Kidney capillary endothelial cell (primary cell): ENCODE measurements around the gene HELZ2.
"Not testable (repeated sequence)": the region's sequence is repeated elsewhere in the genome, so short reads cannot be mapped to it uniquely, and the experiment has no call there.

ENCODE experiments used
- DNase-seq: peaks from one replicate; pipeline ENCODE4 v3.0.0-alpha.2; 2018; ENCODE audit warnings: low spot score

The HELZ2 gene

DNA sequence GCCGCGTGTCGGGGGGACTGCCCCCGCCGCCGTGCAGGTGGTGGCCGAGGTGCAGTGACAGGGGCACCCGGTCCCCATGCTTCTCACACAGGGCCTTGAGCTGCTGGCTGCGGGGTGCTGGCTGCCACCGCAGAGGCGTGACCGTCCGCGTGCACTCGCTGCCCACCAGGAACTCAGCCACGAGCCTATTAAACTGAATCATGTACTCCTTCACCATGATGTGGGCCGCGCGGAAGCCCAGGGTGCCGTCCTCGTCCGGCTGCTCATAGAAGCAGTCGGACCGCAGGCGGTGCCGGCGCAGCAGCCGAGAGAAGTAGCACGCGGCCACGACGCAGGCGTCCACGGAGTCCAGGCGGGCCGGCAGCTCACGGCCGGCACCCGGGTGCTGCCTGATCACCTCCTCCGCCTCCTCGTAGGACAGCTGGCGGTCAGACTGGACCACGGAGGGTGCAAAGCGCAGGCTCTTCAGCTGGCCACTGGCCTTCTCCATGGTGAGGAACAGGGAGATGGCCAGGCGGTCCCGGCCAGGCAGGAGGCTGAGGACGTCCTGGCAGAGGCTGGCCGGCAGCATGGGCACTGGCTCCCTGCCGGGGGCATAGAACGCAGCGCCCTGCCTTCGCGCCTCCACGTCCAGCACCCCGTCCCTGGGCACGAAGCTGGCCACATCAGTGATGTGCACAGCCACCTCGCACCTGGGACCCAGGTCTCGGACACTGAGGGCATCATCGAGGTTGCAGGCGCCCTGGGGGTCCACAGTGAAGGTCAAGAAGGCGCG is 9.8 kb downstream of the HELZ2 start:
- DNase-seq, result no peak

DNA sequence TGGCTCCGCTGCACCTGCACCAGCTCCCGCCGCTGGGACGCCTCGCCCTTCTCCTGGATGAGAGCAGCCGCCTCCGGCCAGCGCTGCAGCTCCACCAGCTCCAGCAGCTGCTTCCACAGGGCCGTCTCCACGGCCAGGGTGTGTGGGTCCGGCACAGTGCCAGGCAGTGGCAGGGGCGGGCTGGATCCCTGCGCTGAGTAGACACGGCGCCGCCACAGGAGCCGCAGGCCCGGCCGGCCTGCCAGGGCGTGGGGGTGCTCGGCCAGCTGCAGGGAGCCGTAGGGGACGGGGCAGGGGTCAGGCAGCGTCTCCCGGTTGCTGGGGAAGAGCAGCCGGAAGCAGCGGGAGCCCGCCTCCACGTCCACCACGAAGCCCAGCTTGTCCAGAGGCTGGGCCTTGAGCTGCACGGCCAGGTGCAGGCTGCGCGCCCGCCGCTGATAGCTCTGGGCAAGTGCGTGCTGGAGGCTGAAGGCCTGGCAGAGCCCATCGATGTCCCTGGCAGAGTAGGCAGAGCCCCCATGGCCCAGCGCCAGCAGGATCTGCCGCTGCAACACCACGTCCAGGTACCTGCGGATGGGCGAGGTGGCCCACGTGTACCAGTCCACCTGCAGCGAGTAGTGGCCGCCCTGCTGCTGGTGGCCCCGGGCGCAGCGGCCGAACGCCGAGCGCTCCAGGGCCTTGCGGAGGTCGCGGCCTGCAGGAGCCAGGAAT is 10.7 kb downstream of the HELZ2 start:
- no peak for DNase-seq

DNA sequence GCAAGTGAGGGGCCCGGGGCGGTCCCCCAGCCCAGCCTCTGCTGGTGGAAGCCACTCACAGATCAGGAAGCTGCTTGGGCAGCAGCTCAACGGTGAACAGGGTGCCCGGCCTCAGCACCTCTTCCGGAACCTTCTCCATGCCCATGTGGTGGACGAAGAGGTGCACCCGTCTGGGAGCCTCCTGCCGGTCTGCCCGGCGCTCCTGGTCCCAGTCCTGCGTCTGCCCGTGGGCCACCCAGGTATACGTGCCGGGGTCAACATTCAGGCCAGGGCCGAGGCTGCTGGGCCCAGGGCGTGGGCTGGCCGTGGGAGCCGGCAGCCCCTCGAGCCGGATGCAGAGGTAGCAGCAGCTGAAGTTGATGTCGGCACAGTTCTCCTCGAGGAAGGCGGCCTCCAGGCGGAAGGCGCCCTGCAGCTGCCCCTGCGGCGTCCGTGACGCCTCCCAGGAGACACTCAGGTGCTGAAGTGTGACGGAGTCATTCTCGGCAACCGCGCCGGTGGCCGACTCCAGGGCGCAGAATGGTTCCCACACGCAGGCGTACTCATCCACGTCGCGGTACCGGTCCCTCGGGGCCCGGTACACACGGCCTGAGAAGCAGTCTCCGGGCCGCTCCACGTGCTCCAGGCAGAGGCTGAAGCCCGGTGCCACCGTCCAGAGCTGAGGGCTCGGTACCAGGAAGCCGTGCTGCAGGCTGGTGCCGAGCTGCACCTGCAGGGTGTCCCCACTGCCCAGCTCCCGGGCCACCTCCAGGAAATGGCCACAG is 11.4 kb downstream of the HELZ2 start:
- no peak for DNase-seq

DNA sequence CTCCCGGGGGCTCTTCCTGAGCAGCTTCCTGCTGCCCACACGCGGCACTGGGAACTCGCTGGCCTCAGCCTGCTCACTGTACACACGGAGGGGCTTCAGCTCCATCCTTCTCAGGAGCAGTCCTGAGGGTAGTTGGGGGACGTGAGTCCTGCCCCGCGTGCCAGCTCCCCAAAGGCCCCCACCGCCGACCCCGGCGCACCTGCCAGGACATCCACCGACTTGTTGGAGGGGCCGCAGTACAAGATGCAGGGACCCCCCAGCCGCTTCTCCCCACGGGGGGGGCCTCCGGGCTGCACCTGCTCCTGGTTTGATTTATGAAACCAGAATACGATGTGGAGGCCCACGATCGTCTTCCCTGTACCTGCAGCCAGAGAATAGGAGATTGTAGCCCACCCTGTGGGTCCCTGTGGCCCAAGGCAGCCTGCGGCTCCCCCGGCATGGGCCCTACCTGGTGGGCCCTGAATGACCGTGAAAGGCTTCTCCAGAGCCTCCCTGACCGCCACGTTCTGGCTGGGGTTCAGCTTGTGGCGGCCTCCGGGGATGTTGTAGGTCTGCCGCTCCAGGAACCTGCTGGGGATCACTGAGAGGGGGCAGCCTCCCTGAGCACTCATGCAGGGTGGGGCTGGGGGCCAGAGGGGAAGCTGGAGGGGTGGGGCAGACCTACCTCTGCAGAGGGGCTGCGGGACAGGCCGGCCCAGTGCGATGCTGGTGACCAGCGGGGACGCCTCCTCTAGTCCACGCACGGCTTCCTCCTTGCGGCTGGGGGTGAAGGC is 12.2 kb downstream of the HELZ2 start:
- no peak for DNase-seq

DNA sequence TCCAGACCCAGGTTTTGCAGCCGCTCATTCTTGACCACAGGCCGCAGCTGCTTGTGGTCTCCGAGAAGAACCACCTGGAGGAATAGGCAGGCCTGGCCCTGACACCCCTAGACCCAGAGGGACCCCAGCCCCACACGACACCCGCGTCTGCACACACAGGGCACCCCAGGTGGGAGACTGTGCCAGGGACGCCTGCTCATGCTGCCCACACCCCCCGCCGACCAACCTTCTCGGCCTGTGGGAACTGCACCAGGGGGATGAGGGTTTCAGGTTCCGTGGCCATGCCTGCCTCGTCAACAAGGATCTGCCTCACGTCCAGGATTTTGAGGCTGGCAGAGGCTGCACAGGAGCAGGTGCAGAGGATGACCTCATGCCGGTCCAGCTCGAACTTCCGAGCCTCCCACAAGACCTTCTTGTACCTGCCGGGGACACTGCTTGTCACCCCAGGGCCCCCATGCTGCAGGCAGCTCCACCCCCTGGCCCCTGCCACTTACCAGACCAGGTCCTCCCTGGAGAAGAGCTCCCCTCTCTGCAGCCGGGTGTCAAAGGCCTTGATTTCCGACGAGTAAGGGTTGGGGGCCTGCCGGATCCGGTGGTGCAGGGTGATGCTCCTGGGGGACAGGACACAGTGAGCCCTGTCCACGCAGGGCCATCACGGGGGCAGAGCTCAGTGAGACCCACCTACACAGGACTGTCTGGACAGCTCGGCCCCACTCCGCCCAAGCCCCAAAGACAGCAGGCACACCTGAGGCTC is 13.0 kb downstream of the HELZ2 start:
- no peak for DNase-seq

DNA sequence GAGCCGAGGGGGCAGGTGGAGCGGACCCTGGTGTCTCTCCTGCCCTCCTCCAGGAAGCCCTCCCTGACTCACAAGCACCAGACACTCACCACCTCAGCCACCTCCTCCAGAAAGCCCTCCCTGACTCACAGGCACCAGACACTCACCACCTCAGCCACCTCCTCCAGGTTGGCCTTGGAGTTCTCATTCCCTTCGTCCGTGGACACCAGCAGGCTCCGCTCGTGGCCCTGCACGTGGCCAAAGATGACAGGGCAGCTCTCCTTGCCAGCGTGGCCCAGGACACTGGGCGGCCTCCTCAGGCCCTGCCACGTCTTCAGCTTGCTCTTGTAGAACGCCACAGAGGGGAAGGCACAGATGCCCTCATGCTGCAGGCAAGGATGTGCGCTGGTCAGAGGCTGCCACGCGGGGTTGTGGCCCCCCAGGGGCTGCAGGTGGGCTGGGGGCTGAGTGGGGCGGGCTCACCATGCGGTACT is 13.7 kb downstream of the HELZ2 start:
- no peak for DNase-seq

DNA sequence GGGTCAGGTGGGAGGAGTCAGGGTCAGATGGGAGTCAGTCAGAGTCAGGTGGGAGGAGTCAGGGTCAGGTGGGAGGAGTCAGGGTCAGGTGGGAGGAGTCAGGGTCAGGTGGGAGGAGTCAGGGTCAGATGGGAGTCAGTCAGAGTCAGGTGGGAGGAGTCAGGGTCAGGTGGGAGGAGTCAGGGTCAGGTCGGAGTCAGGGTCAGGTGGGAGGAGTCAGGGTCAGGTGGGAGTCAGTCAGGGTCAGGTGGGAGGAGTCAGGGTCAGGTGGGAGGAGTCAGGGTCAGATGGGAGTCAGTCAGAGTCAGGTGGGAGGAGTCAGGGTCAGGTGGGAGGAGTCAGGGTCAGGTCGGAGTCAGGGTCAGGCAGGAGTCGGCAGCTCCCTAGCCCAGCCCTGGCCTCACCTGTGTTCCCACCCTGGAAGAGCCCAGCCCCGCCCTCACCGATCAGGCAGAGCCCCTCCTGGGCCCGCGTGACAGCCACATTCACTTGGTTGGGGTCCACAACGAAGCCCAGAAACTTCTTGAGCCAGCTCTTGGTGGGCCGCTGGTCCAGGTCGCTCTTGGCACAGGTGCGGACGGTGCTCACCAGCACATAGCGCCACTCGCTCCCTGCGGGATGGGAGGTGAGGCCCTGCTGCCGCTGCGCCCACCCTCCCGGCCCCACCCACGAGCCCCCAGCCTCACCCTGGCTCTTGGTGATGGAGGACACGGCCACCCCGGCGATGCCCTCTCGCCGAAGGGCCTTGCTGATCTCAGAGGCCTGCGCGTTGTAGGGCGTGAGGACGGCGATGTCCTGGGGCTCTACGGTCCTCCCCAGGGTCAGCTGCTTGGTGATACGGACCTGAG is 14.3 kb downstream of the HELZ2 start:
- DNase-seq, result not testable (repeated sequence)

DNA sequence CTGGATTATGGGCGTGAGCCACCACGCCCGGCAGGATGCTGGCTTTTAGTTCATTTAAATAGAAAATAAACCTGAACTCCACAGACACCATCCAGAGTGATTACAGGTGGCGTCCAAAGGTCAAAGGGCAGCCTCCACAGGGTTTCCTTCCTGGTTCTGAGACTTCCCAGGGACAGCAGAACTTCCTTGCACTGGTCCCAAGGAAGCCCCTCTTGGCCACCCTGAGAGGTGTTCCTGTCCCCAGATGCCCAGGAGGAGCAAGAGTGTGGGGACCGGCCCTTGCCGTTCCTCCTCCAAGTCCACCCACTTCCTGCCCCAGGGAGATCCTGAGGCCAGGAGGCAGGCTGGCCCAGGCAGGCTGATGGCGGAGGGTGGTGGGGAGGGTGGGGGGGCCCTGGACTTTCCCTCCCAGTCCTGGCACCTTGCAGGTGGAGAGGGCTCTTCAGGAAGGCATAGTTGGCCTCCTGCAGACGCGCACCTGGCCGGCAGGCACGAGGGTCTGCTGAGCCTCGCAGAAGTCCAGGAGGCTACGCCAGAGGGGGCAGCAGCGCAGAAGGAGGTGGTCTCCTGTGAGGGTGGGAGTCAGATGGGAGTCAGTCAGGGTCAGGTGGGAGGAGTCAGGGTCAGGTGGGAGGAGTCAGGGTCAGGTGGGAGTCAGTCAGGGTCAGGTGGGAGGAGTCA is 15.1 kb downstream of the HELZ2 start:
- no peak for DNase-seq

DNA sequence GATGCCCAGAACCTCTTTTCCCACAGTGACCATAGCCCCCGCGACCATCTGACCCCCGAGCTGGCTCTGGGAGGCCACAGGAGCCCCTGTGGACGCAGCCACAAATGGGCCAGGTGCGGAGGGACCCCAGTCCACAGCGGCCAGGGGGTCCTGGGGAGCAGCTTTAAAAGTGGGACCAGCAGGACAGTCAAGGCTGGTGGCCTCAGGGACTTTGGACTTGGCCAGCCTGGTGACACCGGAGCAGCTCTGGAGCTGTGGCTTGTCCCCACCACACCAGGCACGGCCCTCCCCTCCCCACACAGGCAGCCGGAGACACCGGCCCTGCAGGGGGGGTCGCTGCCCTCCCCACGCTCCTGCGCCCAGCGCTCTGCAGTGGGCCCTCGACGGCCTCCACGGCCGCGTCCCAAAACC is 16.6 kb downstream of the HELZ2 start:
- DNase-seq, result no peak

DNA sequence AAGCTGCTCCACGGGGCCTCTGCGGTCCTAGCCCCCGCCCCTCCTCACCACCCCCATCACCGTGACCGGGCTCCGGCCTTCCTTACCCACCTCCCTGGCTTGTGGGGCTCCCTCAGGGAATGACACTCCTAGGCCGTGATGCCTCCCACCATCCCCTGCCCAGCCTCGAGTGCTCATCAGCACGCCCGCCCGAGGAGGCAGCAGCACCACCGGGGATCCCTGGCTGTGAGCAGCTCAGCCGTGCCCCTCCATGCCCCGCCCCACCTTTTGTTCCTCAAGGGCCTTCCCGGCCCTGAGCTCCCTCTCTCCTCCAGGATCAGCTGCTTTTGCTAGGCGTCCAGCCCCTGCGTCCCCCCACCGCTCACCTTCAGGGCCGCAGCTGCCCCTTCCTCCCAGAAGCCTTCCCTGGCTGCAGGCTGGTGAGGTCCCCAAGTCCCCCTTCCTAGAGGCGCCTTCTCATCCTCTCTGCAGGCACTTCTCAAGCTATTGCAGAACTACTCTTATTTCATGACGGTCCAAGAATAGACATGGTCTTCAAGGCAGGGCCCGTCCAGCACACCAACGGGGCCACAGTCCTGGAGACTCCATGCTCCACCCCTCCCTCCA is 17.1 kb downstream of the HELZ2 start:
- no peak for DNase-seq

DNA sequence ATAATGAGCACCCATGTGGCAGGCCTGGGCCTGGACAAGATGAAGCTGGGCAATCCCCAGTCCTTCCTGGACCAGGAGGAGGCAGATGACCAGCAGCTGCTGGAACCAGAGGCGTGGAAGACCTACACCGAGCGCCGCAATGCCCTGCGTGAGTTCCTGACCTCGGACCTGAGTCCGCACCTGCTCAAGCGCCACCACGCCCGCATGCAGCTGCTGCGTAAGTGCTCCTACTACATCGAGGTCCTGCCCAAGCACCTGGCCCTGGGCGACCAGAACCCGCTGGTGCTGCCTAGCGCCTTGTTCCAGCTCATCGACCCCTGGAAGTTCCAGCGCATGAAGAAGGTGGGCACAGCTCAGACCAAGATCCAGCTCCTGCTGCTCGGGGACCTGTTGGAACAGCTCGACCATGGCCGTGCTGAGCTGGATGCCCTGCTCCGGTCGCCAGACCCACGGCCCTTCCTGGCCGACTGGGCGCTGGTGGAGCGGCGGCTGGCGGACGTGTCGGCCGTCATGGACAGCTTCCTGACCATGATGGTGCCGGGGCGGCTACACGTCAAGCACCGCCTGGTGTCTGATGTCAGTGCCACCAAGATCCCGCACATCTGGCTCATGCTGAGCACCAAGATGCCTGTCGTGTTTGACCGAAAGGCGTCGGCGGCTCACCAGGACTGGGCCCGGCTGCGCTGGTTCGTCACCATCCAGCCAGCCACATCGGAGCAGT is 18.2 kb downstream of the HELZ2 start:
- no peak for DNase-seq

DNA sequence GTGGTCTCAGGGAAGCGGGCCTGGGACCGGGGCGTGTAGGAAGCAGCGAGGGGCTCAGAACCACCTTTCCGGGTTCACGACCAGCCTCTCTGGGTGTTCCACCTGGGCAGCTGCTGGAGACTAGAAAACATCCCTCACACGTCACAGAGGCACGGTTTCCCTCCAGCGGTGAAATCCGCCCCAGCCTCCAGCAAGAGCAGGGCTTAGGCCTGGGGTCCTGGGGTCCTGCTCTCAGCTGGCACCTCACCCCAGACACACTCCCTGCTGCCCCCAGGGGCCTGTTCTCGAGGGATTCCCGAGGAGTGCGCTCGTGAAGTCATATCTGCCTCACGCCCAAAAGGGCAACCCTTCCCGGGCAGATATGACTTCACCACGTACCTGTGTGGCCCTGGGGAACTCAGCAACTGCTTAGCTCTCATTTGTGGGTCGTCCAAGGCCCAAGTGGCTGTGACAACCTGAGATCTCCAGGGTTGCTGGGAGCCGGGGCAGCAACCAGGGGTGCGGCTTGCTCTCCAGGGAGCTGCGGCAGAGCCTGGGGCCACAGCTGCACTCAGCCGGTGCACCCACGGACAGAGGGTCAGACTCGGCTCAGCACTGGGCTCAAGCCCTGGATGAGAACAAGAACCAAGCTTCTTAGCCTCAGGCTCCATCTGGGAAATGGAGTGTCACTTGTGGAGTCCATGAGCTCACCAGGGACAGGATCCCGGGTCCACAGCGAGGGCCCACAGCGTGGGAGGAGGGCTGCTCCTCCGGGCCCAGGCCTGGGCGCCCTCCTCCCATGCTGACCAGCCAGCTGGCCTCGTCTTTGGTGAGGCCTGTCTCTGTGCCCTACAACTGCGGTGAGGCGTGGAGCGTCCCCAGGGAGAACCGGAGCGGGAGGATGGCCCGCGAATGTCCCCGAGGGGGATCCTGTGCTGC is 19.4 kb downstream of the HELZ2 start:
- no peak for DNase-seq

DNA sequence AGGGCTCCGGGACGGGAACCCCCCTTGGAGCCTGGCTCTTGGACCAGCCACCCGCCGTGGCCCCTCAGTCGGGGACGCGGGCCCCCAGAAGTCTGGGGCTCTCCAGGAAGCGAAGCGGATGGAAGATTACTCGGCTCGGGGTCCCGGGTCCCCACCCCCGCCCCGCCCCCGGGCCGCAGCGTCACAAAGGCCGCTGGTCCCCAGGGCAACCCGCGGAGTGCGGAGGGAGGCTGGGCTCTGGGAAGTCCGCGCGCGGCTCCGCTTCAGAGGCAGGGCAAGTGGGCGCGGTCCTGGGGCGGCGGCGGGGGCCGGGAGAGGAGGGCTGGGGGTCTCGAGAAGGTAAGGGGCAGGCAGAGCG is 20.1 kb downstream of the HELZ2 start, which contains the start of gene FNDC11:
Gene FNDC11 (plus strand): TSS at position 227 of the 358 bp plus-strand sequence. CDS start 1,505 bp downstream, outside the sequence.
- DNase-seq, result peak; percentile 36

DNA sequence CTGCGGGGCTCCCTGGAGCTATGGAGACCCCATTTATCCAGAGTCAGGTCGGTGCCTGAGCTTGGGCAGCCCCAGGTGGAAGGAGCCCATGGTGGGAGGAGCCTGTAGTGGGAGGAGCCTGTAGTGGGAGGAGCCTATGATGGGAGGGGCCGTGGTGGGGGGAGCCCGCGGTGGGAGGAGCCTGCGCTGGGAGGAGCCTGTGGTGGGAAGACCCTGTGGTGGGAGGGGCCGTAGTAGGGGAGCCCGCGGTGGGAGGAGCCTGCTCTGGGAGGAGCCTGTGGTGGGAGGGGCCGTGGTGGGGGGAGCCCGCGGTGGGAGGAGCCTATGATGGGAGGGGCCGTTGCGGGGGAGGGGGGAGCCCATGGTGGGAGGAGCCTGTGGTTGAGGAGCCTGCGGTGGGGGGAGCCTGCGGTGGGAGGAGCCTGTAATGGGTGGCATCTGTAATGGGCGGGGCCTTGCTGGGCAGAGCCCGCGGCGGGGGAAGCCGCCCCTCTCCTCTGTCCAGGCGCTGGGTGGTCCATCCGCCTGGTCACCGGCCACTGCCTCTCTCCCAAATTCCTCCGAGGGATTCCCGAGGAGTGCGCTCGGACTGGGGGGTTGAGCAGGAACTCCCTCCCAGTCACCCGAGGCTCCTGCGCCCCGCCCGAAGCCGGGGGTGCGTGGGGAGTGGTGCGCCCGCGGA is 20.6 kb downstream of the HELZ2 start:
- peak; percentile 82 for DNase-seq

DNA sequence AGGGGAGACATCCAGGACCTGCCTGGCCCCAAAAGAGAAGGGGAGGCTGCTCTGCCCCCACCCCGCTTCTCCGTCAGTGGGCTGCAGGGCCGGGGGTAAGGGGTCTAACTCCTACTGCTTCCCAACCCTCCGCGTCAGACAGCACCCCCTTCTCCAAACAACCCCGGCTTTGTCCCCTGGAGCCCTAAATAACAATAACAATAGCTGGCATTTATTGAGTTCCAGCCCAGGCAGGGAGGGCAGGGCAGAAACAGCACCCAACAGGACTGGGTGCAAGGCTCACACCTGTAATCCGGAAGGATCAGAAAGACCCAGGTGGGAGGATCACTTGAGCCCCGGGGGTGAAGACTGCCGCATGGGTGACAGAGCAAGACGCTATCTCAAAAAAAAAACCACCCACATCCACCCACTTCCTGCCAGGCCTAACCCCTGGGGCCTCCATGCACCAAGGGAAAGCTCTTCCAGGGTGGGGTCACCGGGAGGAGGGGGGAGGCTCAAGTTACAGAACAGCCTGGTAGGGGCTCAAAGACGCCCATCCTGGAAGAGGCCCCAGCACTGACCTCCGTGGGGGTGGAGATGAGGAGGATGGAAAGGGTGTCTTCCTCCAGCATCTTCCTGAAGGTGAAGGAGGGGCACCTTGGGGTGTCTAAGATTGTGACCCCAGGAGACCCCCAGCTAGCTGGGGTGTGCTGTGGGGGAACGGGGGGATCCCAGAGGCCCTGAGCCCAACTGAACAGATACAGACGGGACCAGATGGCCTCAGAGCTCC is 21.4 kb downstream of the HELZ2 start:
- no peak for DNase-seq

DNA sequence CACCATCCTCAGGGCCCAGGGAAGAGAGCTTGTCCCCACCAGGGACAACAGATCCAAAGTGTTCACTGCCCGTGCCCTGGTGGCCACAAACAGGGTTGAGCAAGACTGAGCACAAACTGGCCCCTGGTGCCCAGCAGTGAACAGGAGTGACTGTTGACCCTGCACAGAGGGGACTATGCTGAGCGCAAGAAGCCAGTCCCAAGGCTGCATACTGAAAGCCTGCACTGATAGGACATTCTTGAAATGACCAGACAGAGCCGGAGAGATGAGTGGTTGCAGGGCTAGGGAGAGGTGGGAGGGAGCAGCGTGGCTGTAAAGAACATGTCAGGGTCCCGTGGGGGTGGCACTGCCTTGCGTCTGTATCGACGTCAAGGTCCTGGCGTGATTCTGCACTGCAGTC is 23.0 kb downstream of the HELZ2 start:
- DNase-seq, result no peak
